ENCODE results near the gene SNRPD3.
A peak's percentile ranks its signal among the peaks of the same experiment; 100 is the strongest.

Gene SNRPD3

DNA sequence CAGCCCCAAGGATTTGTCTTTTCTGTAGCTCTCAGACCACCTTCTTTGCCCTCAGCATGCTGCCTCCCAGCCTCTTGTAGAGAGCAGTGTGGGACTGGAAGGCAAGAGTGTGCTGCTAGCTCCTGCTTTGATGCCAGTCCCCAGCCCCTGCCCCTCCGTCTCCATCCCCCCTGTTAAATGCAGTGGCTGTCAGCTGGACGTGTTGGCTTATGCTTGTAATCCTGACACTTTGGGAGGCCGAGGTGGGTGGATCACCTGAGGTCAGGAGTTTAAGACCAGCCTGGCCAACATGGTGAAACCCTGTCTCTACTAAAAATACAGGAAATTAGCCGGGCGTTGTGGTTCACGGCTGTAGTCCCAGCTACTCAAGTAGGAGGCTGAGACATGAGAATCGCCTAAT lies 15.5 kb downstream of the SNRPD3 start:
- no peak for DNase-seq

DNA sequence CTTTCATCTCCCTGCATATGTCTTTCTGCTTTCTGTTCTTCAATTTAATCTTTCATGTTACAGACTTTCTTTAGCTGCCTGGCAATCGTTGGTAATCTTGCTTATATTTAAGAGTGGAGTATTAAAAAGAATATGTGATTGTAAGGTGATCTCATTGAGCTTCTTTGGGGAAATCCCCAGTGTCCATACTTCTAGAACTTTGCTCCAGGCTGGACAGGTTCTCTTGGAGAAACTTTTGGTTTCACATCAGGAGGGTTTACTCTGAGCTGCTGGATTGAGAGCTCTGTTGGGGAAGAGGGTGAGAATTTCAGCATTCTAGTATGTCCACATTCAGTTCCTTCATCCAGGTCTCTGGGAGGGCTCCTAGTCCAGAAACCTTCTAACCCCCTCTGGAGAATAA lies 21.0 kb downstream of the SNRPD3 start:
- DNase-seq, result no peak

DNA sequence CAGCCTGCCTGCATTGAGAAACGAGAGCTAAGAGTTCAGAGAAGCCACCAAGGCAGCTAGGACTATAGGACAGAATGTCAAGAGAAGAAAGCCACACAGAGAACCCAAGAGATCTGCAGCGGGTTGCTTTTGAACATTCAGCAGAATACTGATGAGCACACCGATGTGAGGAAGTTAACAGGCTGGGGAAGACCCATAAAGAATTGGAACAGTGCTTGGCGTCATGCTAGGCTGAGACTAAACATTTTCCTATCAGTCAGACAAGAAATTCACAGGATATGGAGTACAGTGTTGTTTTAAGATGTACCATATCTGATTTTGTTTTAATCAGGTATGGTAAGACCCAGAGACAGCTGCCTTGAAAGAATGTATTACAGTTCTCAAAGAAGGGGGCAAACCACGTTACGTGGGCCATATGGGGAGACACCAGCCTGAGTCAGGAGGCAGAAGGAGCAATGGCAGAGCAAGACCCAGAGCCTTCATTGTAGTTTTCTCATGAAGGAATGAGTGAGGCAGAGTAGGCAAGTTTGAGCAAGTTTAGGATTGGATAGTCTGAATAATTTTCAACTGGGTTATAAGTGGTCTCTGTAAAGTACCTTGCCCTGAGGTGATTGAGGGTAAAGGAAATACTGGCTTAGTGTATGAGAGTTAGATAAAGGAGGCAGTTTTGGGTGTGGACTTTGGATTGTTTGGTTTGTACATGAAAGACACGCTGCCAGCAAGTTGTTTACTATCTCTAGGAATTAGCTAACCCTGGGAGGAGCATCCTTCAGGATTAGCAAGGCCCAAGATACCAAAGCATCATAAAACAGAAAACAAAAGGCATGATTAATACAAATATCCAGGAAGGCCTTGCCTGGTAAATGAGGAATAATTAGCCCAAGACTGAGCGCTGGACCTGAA lies 22.8 kb downstream of the SNRPD3 start:
- DNase-seq, result no peak

DNA sequence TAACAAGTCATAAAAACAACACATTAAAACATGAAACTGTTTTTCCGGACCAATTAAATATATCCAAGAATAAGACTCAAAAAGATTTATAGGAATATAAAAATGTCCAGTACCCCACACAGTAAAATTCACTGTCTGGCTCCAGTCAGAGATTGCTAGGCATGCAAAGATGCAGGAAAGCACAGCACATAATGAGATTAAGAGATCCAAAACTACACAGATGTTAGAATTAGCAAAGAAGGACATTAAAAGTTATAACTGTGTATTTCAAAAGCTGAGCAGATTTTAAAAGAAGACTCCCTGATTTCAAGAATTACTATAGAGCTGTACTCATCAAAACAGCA lies 23.4 kb downstream of the SNRPD3 start:
- DNase-seq, result no peak

DNA sequence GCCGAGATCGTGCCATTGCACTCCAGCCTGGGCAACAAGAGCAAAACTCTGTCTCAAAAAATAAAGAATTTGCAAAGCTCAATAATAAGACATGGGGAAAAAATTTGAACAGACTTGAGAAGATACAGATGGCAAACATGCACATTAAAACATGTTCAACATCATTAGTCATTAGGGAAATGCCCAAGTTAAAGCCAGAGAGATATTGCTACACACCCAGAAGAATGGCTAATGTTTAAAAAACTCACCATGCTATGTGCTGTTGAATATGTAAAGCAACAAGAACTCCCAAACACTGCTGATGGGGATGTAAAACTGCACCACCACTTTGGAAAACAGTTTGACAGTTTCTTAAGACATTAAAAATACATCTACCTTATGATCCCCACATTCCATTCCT lies 24.5 kb downstream of the SNRPD3 start:
- peak; percentile 61 for DNase-seq

DNA sequence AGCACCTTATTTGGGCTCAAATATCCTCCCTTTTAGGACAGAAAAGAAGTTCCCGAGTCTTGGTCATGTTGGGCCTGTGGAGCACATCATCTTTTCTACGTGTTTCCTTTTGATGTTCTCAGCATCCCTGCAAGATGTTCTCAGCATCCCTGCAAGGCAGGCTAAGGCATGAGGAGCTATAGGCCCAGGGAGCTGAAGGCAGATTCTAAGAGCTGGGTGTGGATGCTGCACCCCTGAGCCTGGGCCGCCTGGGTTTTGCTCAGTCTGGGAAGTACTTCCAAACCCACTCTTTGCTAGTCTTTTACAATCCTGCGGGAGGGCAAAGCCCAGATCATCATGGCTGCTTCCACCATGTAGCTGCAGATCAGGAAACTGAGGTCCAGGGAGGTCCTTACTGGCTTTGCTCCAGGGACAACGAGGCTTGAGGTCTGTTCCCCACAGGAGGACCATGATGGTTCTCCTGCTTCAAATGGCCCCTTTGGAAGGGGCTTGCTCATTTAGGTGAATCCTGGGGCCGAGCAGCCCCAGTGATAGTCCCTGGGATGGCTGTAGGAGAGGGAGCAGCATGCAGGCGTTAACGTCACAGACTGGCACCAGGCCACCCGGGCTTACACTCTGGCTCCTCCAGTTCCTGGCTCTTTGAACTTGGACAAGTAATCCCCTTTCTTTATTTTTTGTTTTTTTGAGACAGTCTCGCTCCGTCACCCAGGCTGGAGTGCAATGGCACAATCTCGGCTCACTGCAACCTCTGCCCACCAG lies 26.4 kb downstream of the SNRPD3 start:
- no peak for DNase-seq

DNA sequence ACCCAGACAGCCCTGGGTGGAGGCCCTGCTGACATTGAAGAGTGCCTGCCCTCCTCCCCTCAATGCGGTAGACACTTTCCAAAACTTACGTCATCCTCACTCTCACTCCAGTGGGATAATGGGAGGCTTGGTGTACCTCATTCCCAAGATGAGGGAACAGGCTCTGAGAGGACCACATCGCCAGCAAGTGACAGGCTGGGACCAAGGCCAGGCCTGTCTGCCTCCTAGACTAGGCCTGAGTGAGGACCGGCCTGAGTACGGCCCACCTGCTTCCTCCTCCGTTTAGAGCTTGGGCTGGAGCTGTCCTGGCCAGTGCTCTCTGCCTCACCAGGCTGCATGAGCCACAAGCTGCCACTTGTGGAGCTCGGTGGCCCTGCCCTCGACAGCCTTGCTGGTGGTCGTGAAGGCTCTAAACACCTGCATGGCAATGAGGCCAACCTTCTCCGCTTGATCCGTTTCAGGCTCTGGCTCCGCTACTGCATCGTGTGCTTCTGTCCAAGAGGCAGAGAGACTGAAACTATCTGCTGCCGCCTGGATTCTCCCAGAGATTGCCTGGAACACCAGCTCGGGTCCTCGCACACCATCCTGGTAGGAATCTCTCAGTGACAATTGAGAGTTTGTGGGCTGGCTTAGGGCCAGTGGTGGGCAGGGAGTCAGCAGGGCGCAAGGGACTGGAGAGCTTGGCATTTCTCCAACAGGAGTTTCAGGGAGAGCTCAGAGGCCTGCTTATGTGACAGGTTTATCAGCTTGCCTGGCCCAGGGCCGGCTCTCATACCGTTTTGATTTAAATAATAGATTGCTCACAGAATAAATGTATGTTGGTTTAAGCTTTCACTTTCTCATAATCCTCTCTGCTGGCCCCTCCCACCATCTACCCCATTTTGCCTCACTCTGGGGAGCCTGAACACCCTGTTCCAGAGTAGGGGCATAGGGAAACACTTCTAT lies 27.7 kb downstream of the SNRPD3 start:
- DNase-seq, result peak; percentile 48

DNA sequence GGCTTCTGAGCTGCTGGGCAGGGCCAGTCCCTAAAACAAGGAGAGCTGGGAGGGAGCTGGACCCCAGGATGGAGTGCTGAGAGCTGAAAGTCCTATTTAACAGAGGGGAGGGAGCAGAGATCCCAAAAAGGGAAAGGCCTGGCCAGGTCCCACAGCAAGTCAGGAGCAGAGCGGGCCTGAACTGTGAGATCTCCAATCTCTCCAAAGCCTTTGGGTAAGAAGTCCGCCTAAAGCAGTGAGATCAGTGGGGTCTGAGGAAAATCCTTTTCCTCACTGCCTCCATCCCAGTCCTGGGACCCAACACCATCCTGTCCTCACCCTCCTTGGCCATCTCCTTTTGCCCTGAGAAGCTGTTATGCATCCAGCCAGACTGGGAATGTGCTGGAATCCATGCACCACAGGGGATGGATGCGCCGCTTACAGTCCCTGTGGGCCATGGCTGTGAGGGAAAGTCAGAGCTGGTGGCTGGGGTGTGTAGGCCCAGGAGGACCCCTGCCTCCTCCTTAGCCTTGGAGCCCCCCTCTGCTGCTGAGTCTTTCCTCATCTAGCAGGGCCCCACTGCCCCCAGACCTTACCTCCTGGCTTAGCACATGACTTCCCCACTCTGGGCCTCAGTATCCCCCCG lies 28.5 kb downstream of the SNRPD3 start:
- DNase-seq, result no peak

DNA sequence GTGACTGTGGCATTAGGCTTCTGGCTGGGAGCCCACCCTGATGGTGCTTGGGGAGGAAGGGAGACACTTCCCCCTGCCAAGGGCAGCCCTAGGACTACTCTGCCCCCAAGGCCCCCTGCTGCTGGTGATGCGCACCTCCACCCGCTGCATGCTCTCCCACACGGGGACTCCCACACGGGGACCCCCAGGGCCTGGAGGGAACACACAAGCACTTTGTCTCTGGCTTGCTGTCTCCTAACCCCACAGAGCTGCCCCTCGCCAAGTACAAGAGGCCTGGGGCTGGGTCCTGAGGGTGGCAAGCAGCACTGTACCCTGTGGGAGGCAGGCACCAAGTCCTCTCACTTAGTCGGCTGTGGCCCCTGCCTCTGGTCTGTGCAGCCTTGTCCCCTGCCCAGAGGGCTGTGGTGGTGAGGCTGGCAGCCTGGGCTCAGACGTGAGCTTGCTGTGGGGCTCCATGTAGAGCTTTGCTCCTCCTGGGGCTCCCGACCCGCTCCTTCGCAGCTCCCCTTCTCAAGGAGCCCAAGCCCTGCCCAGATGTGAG lies 29.1 kb downstream of the SNRPD3 start:
- no peak for DNase-seq

DNA sequence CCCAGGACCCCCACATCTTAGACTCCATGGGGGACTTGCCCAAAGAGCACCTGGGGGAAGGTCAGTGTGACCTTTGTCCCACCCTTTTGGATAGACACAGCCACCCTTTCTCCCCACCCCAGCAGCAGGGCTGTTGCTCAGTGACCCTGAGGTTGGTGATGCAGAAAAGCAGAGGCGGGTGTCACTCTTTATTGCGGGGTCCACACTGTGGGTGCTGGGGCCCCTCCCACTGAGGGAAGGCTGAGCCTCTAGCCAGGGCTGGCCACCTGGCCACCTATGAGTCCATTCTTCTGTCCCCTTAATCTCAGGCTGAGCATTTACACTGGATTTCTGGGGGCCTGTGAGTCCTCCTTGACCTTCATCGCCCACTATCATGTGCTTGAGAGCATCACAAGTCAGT lies 29.7 kb downstream of the SNRPD3 start:
- no peak for DNase-seq

DNA sequence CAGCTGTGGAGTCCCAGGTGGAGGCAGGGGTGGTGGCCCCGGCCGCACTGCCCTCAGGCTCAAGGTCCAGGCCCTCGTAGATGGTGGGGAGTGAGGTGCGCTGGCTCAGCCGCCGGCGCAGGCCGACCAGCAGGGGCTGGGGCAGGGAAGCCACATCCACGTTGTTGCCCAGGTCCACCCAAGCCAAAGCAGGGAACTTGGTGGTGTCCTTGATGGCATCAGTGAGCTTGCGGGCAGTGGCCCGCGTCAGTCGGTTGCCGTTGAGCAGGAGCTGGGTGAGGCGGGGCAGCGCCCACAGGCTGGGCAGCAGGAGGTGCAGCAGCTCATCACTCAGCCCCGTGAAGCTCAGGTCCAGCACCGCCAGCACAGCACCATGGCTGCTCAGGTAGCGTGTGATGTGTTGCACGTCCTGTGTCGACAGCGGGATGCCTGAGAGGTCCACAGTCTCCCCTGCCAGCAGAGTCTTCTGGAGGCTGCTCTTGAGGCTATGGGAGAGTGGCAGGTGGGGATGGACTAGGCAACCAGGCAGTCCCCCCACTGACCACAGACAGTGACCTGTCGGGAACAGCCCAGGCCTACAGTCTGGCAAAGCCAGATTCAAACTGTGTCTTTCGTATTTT lies 30.2 kb downstream of the SNRPD3 start:
- no peak for DNase-seq

DNA sequence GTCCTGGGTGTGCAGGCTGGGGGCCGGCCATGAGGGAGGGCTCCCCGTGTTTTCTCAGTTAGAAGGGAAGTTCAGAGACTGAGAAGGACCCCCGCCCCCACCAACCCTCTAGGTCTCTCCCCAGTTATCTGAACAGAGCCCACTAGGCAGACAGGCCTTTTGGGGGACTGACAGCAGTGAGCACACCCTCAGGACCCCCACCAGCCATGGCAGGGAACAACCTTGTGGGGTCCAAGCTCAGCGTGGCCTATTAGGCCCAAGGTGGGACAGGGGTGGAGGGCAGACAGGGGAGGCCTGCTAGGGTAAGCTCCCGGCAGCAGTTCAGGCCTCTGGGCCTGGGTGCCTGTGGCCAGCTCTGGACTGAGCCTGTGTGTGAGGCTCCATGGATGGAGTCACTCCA lies 31.5 kb downstream of the SNRPD3 start:
- no peak for DNase-seq

DNA sequence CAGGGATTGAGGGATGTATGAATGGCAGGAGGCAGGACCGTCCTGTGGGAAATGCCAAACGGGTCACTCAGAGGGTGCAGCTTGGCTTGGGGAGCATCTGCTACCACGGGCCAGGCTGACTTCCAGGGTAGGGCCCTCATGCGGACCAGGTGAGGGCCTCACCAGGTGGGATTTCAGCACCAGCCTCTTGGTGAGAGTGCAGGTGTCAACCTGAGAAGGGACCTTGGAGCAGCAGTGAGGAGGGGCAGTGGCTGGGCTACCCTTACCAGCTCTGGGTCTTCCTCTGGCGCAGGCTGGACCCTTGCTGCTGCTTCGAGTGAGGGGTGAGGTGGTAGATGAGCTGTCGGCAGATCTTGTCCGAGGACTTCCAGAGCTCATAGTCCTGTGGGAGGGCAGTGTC lies 32.1 kb downstream of the SNRPD3 start:
- no peak for DNase-seq

DNA sequence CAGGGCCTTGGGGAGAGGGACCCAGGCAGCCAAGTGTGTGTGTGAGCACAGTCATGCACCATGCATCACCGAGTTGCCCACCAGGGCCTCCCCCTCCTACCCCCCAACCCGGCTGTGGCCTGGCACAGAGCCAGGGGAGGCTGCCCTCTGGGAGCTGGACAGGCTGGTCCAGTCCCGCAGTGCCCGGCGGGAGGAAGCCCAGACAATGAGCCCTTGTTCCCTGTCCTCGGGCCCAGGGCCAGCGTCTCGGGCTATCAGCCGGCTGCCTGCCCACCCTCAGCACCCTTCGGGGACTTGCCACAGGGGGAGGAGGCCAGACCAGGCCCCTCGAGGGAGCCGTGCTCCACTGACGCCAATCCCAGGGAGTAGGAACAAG lies 32.6 kb downstream of the SNRPD3 start:
- DNase-seq, result no peak

DNA sequence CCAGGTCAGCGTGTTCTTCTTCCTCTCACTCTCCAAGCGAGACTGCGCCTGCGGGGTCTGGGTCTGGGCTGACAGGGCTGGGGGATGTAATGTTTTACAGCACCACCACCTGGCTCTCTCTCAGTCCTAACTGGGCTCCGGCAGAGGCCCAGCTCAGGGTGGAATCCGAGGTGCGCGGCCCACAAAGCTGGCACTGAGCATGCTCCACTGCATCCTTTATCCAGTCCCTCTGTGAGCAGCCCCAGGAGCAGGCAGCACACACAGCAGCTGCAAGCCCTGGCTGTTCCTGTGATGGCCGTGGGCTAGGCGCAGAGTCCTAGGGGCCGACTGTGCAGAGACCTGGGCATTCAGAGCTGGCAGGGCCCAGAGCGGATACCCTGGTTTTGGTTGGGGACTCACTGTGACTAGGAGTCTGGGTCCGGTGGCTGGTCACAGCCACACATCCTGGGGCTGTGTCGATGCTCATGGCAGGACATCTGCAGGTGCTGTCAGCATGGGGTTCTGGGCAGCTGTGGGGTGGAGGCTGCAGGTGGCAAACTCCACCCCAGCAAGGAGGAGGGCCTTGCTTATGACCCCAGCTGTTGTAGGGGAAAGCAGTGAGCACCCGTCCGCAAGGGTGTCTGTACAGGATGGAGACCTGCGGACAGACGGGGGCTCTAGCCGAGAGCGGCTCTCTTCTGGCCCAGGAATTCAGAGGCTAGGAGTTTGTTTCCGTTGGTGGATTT lies 33.1 kb downstream of the SNRPD3 start:
- DNase-seq, result no peak

DNA sequence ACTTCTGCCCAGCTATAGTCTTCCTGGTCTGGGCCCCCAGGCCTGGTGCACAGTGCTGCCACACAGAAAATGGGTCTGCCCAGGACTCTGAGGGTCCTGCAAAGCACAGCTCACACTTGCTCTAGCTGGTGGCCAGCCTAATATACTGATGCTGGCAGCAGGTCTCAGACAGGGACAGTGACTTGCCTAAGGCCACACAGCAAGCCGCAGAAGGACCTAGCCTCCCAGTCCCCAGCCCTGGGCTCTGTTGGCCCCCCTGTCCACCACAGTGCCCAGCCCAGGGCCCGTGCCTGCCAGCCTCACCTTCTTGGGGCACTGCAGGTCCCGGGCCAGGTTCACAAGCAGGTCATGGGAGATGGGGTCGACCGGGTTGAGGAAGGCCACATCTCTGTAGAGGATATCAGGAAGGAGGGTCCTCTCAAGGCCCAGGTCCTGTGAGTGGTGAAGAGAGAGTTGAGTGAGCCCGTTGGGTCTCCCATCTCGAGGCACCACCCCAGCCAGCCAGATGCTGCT lies 33.8 kb downstream of the SNRPD3 start:
- DNase-seq, result no peak

DNA sequence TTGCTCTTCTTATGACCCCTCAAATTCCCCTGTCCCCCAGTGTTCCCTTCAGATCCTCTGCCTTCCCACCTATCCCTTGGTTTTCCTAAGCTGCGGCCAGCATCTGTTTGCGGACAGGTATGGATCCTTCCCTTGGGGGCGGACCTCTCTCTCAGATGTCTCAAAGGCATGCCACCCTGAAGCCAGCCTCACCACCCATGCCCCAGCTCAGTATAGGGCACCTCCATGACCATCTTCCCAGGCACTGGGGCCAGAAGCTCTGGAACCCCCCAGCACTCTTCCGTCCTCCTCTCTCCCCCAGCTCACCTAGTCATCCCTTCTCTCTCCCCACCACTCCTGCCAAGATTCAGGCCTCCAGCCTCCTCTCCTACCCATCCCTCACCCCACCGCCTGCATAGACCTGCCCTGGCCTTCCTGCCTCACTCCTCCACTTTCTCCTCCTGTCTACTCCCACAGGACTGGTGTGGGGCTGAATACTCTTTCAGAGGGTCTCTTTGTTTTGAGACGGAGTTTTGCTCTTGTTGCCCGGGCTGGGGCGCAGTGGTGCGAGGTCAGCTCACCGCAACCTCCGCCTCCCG lies 34.9 kb downstream of the SNRPD3 start:
- no peak for DNase-seq

DNA sequence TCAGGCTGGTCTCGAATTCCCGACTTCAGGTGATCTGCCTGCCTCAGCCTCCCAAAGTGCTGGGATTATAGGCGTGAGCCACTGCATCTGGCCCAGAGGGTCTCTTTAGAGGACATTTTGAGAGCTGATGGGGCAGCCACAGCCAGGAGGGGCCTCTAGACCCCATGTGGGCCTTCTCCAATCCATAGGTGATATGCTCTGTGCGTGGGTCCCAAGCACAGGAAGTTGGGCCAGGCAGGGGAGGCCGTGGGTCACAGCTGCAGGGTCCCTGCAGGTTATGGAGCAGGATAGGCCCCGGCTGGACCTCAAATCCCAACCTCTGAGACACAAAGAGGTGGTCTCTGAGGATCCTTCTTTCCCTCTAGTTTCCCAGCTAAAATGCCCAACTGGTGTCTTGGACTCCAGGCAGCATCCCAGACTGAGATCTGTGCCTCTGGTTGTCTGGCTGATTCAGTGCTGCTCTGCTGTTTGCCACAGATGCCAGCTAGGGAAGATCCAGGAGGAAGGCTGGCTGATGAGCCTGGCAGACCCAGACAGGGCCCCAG lies 35.6 kb downstream of the SNRPD3 start:
- DNase-seq, result no peak

DNA sequence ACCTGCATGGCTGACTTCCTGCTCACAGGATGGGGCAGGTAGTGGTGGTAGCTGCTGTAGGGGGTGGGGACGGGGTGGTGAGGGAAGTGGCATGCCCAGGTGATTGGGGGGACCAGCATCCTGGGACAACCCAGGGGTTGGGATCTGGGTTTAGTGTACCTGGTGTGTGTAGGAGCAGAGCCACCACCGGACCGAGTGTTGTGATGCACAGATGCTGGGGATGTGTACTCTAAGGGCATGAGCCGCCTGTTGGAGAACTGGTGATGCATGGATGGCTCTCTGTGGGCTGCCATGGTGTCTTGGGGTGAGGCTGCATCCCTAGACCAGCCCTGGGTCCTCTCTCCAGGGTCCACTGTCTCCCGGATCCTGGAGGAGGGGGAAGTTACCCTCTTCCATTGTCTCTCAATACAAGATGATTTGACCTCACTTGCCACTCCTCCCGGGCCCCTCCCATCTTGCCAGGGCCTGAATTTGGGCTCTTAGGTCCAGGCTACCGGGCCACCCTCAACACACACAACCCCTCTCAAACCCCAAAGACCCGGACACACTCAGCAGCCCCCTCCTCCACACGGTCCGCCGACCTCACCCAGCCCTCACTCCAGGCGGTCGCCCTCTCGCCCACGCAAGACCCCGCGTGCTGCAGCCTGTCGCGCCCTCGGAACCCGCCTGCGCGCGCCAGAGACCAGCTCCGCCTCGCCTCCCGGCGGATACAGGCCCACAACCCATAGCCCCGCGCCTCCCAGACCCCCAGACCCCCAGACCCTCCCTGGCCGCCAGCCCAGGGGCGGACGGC lies 36.5 kb downstream of the SNRPD3 start:
- no peak for DNase-seq
